Mesodermal cell (in vitro differentiated cells): Measurements from ENCODE around the gene TAPBP.
"Not testable (repeated sequence)": the region's sequence is repeated elsewhere in the genome, so short reads cannot be mapped to it uniquely, and the experiment has no call there.

Experiments used
- H3K27ac ChIP-seq: 2 replicates; pipeline ENCODE4 v1.7.0; 2013; ENCODE audit warnings: mild to moderate bottlenecking, low read depth, low read length, moderate library complexity; ENCODE audit not compliant: severe bottlenecking
- H3K36me3 ChIP-seq: 2 replicates; pipeline ENCODE4 v1.7.1; 2013; ENCODE audit warnings: mild to moderate bottlenecking, low read length, moderate library complexity; ENCODE audit not compliant: control insufficient read depth, insufficient read depth
- H3K4me1 ChIP-seq: one replicate; pipeline ENCODE4 v1.7.1; 2013; ENCODE audit warnings: mild to moderate bottlenecking, low read length; ENCODE audit not compliant: insufficient read depth, control insufficient read depth, poor library complexity, severe bottlenecking
- H3K4me3 ChIP-seq: 2 replicates; pipeline ENCODE4 v1.7.0; 2013; ENCODE audit warnings: low read length, control low read depth, mild to moderate bottlenecking; ENCODE audit not compliant: insufficient read depth, poor library complexity, severe bottlenecking; ENCODE audit errors: extremely low read depth
- H3K9me3 ChIP-seq: 2 replicates; pipeline ENCODE4 v1.7.1; 2013; ENCODE audit warnings: mild to moderate bottlenecking, low read length, moderate library complexity; ENCODE audit not compliant: control insufficient read depth
- WGBS, 2 experiments: methylation state at CpG; one replicate each; pipeline ENCODE4 v1.1.5; 2013; ENCODE audit warnings: missing lambda C conversion rate in 2 of 2; ENCODE audit not compliant: insufficient coverage in 2 of 2; 5-methylcytosine and 5-hydroxymethylcytosine counted together

The TAPBP gene

GRCh38 chr6:33343606-33343952, 29.7 kb upstream of the TAPBP start:
- H3K9me3 ChIP-seq, H3K4me1 ChIP-seq, H3K36me3 ChIP-seq, H3K27ac ChIP-seq, H3K4me3 ChIP-seq: not testable (repeated sequence)
- WGBS, 2 experiments, result 89 to 95% methylated on average over 7 of the region's 7 CpGs

DNA sequence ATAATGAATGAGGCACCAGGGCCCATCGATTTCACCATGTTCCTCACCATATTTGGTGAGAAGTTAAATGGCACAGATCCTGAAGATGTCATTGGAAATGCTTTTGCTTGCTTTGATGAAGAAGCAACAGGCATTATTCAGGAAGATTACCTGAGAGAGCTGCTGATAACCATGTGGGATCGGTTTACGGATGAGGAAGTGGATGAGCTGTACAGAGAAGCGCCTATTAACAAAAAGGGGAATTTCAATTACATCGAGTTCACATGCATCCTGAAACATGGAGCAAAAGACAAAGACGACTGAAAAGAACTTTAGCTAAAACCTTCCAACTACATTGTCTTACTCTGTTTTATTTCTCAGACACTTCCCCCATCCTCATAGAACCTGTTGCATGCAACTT, 25.3 kb upstream of the TAPBP start:
- 92% methylated on average over 6 of the region's 6 CpGs for WGBS, 2 experiments
- no peaks in the 10 kb centered on the region for H3K4me1 ChIP-seq
- H3K27ac ChIP-seq, result no peak overlapping the region
- H3K36me3 ChIP-seq, result no peaks in the 10 kb centered on the region
- no peak overlapping the region for H3K4me3 ChIP-seq
- H3K9me3 ChIP-seq, result no peaks in the 10 kb centered on the region

- Histone ChIP-seq H3K9me3 (no peaks in the 10 kb centered on the region), H3K4me1 (no peaks in the 10 kb centered on the region), H3K27ac (no peak overlapping the region), H3K4me3 (no peak overlapping the region), H3K36me3 (no peaks in the 10 kb centered on the region)
- 71 to 90% methylated on average over 1 to 2 of the region's 3 CpGs for WGBS, 2 experiments
These were observed 22.6 kb upstream of the TAPBP start for GRCh38 chr6:33336495-33336894.

- Histone ChIP-seq H3K4me3 (no peak overlapping the region), H3K27ac (no peak overlapping the region), H3K4me1 (no peaks in the 10 kb centered on the region), H3K9me3 (no peaks in the 10 kb centered on the region), H3K36me3 (no peaks in the 10 kb centered on the region)
- WGBS, 2 experiments, result 96 to 100% methylated on average over 3 of the region's 4 CpGs
These were observed 22.0 kb upstream of the TAPBP start for GRCh38 chr6:33335916-33336315.

DNA sequence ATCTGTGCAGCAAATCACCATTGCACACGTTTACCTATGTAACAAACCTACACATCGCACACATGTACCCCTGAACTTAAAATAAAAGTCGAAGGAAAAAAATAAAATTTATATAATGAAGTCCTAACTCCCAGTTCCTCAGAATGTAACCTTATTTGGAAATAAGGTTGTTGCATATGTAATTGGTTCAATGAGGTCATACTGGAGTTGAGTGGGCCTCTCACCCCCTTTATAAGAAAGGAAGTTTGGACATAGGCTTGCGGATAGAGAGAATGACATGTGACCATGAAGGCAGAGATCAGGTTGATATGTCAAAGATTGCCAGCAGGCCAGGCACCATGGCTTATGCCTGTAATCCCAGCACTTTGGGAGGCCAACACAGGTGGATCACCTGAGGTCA, 19.8 kb upstream of the TAPBP start:
- Histone ChIP-seq H3K4me1 (no peaks in the 10 kb centered on the region), H3K27ac (no peak overlapping the region), H3K9me3 (no peaks in the 10 kb centered on the region), H3K36me3 (no peaks in the 10 kb centered on the region), H3K4me3 (no peak overlapping the region)
- 83 to 92% methylated on average over 1 of the region's 4 CpGs for WGBS, 2 experiments

- WGBS, 2 experiments, result 90 to 98% methylated on average over 6 to 7 of the region's 10 CpGs
- H3K4me3 ChIP-seq, result no peak overlapping the region
- H3K4me1 ChIP-seq, result no peaks in the 10 kb centered on the region
- H3K9me3 ChIP-seq, result no peaks in the 10 kb centered on the region
- H3K36me3 ChIP-seq, result no peaks in the 10 kb centered on the region
- H3K27ac ChIP-seq, result no peak overlapping the region
These were observed 16.9 kb upstream of the TAPBP start for GRCh38 chr6:33330736-33331135.

DNA sequence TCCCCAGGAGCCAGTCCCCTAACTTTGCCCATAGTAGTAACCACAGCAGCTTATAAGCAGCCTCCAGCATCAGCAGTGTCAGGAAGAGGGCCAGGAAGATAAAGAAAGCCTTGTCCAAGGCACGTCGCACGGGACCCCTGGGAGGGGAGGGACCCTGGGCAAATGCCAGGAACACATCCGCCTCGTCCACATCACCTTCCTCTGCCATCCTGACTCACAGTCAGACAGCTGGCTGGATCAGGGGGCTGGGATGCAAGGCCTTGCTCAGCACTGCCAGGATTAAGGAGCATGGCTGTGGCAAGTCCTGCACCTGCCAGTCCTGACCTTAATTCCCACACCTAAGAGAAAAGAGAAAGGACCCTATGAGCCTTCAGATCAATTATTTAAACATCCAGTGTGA, 15.2 kb upstream of the TAPBP start:
- no peak overlapping the region for H3K4me3 ChIP-seq
- WGBS, 2 experiments, result 82 to 93% methylated on average over 3 to 5 of the region's 5 CpGs

GRCh38 chr6:33324125-33324524, 10.2 kb upstream of the TAPBP start:
- peaks cover 24% of the 10 kb centered on the region for H3K36me3 ChIP-seq
- 20% methylated on average over 1 of the region's 7 CpGs; no CpG with 5 or more reads in 1 of the 2 experiments for WGBS, 2 experiments
- H3K4me1 ChIP-seq, result peaks cover 19% of the 10 kb centered on the region
- no peak overlapping the region for H3K27ac ChIP-seq
- H3K9me3 ChIP-seq, result no peaks in the 10 kb centered on the region
- H3K4me3 ChIP-seq, result no peak overlapping the region

More for the DNA sequence above, 15.2 kb upstream of the TAPBP start:
- Histone ChIP-seq H3K36me3 (no peaks in the 10 kb centered on the region), H3K4me1 (no peaks in the 10 kb centered on the region), H3K27ac (no peak overlapping the region), H3K9me3 (no peaks in the 10 kb centered on the region)

DNA sequence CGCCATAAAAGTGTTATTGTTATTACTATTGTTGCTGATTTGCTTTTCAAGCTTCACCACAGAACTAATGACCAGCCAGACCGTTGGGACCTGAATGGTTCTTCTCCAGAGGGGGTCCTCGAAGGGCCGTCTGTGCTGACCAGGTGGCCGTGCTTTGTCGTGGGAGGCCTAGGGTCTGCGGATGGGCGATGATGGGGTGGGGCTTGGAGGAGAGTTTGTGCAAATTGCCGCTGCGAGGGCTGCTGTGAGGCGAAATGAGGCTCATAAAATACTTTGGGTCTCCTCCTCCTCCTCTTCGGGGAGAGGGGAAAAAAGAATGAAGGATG, 9.7 kb upstream of the TAPBP start:
- H3K4me3 ChIP-seq, result peak overlapping the region; percentile 86
- H3K27ac ChIP-seq, result no peak overlapping the region
- H3K4me1 ChIP-seq, result peaks cover 24% of the 10 kb centered on the region
- H3K9me3 ChIP-seq, result no peaks in the 10 kb centered on the region
- WGBS, 2 experiments, result 3 to 10% methylated on average over 8 to 10 of the region's 12 CpGs
- H3K36me3 ChIP-seq, result peaks cover 29% of the 10 kb centered on the region

DNA sequence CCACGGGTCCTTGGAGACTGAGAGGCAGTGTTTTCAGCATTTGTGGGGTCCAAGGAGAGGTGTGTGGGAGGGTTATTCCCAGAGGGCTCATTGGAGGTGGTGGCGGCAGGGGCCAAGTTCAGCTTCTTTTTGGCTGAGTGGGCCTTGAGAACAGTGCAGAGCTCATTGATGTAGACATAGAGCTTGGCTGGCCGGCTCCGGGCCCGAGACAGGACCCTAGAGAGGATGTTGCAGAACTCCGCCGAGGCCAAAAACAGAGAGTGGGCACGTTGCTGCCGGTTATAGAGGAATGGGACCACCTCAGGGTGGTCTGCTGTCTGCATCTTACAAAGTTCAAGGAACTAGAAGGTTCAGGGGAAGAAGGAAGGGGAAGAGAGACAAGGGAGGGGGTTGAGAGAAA, 7.3 kb upstream of the TAPBP start:
- no peaks in the 10 kb centered on the region for H3K9me3 ChIP-seq
- H3K4me3 ChIP-seq, result peak overlapping the region; percentile 86
- no peak overlapping the region for H3K27ac ChIP-seq
- WGBS, 2 experiments, result 85 to 88% methylated on average over 7 to 9 of the region's 9 CpGs
- peaks cover 31% of the 10 kb centered on the region for H3K36me3 ChIP-seq
- peaks cover 28% of the 10 kb centered on the region for H3K4me1 ChIP-seq

GRCh38 chr6:33320315-33321181, 6.7 kb upstream of the TAPBP start:
- 90% methylated on average over 30 to 32 of the region's 32 CpGs for WGBS, 2 experiments
- Histone ChIP-seq H3K4me3 (no peak overlapping the region), H3K4me1 (peaks cover 28% of the 10 kb centered on the region), H3K36me3 (peaks cover 38% of the 10 kb centered on the region), H3K27ac (peak overlapping the region; percentile 31), H3K9me3 (no peaks in the 10 kb centered on the region)
